ENCODE data around the gene IRF2BP2. TPM values are rescaled to one million over a fixed set of nuclear protein-coding genes. Genes with fewer than 3 reads are reported as not detected.

Gene IRF2BP2
- total and polyA plus RNA-seq, 7 donors: 53.6 to 116 (median 73.4) TPM

DNA sequence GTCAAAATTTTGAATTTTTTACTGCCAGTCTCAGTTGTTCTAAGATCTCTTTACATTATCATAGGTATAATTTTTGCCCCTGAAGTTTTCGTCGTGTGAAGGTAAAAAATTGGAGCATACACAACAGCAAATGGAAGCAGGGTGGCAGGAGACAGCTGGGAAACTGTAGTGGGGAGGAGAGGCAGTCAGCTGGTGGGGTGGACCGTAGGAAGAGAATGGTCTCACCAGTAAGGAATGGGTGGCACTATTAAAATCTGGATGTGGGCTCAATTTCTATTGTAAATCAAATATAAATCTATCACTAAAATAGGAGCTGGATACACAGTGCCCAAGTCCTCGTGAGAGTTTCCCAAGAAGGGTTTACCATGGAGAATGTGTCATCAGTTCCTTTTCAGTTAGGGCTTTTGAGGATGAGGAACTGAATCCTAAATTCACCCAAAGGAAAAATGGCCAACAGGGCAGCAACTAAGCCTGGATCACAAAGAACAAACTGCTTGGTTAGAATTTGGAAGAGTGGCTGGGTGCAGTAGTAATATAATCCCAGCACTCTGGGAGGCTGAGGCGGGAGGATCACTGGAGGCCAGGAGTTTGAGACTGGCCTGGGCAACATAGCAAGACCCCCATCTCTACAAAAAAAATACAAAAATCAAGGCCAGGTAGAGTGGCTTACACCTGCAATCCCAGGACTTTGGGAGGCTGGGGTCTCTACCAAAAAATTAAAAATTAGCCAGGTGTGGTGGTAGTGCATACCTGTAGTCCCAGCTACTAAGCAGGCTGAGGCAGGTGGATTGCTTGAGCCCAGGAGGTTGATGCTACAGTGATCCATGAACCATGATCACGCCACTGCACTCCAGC, 10.5 kb upstream of the IRF2BP2 start:
- 51 to 57% (median 51%) methylated on average over 6 of the region's 6 CpGs for WGBS, 3 donors
- no peaks in the 10 kb centered on the region for H3K36me3 ChIP-seq (ENCODE audit: insufficient read depth in 1 of 2, low read depth in 1 of 2)
- H3K27me3 ChIP-seq (ENCODE audit: insufficient read depth in 3 of 3, low read length in 2 of 3): no peaks in the 10 kb centered on the region
- DNase-seq (no peak), ATAC-seq (peak; percentile 32 to 62 (median 56))
- intact Hi-C loops (cut with DNase I): no loop called here
- peak overlapping the region; percentile 70 for H3K27ac ChIP-seq
- no peak overlapping the region for H3K4me3 ChIP-seq
- peaks cover 64% of the 10 kb centered on the region for H3K4me1 ChIP-seq
- no peaks in the 10 kb centered on the region for H3K9me3 ChIP-seq
- TF ChIP-seq, protein P1, sequence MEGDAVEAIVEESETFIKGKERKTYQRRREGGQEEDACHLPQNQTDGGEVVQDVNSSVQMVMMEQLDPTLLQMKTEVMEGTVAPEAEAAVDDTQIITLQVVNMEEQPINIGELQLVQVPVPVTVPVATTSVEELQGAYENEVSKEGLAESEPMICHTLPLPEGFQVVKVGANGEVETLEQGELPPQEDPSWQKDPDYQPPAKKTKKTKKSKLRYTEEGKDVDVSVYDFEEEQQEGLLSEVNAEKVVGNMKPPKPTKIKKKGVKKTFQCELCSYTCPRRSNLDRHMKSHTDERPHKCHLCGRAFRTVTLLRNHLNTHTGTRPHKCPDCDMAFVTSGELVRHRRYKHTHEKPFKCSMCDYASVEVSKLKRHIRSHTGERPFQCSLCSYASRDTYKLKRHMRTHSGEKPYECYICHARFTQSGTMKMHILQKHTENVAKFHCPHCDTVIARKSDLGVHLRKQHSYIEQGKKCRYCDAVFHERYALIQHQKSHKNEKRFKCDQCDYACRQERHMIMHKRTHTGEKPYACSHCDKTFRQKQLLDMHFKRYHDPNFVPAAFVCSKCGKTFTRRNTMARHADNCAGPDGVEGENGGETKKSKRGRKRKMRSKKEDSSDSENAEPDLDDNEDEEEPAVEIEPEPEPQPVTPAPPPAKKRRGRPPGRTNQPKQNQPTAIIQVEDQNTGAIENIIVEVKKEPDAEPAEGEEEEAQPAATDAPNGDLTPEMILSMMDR (IDR thresholded peaks at IDR 0.05): no peak

DNA sequence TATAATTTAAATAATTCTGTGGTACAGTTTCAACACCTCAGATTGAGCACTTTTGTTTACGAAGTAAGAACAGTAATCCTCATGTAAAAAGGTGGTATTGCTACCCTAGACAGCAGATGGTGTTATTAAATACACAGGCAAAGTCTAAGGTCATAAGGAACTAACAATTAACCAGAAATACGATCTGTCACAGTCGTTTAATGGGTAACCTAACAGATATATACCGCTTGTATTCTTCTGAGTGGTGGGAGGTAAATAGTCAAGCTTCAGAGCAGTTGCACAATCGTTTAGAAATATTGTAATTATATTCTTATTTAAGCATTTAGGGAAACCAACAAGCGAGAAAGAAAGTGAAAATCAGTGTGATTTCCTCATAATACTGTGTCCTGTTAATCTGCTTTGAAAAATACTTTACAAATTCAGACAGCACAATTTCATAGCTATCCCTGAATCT, 9.8 kb upstream of the IRF2BP2 start:
- H3K36me3 ChIP-seq (ENCODE audit: insufficient read depth in 1 of 2, low read depth in 1 of 2): no peaks in the 10 kb centered on the region
- TF ChIP-seq, protein P1 (IDR thresholded peaks at IDR 0.05): no peak
- H3K27ac ChIP-seq: peak overlapping the region; percentile 70
- peaks cover 60% of the 10 kb centered on the region for H3K4me1 ChIP-seq
- no peaks in the 10 kb centered on the region for H3K9me3 ChIP-seq
- DNase-seq (no peak), ATAC-seq (no peak)
- no peaks in the 10 kb centered on the region for H3K27me3 ChIP-seq (ENCODE audit: insufficient read depth in 3 of 3, low read length in 2 of 3)
- intact Hi-C loops (cut with DNase I): loop anchor here in 1 of 2 donors (5.0 kb wide), 1 partner anchor 62 kb away; no protein-coding TSS in a partner anchor
- no peak overlapping the region for H3K4me3 ChIP-seq
- whole genome bisulfite sequencing, 3 donors: 29 to 43% (median 33%) methylated on average over 6 of the region's 6 CpGs

DNA sequence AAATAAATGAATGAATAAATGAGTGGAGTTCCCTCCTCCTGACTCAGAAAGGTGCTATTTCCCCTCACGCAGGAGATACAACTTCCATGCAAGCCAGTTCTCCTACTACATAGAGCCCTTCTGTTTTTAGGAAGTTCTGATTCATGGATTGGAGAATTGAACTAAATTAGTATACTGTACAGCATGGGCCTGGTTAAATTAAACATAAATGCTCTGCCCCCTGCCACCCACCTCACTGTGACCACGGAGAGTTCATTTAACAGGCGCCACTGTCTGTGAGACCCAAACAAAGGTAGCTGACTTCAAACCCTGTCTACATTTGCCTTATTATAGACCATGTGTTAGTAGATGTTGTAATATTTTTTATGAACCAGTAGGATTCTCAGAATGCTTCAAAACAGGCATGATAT, 9.1 kb upstream of the IRF2BP2 start:
- Histone ChIP-seq H3K36me3 (ENCODE audit: insufficient read depth in 1 of 2, low read depth in 1 of 2) (no peaks in the 10 kb centered on the region), H3K4me1 (peaks cover 61% of the 10 kb centered on the region), H3K4me3 (no peak overlapping the region), H3K27ac (peak overlapping the region; percentile 70), H3K9me3 (no peaks in the 10 kb centered on the region), H3K27me3 (ENCODE audit: insufficient read depth in 3 of 3, low read length in 2 of 3) (no peaks in the 10 kb centered on the region)
- ATAC-seq (peak in 2 of 4 donors; percentile 14 to 17), DNase-seq (no peak)
- TF ChIP-seq, protein P1 (IDR thresholded peaks at IDR 0.05): no peak
- 43 to 48% (median 44%) methylated on average over 3 of the region's 3 CpGs for WGBS, 3 donors
- intact Hi-C loops (cut with DNase I): loop anchor here in 1 of 2 donors (5.0 kb wide), 1 partner anchor 63 kb away; no protein-coding TSS in a partner anchor

DNA sequence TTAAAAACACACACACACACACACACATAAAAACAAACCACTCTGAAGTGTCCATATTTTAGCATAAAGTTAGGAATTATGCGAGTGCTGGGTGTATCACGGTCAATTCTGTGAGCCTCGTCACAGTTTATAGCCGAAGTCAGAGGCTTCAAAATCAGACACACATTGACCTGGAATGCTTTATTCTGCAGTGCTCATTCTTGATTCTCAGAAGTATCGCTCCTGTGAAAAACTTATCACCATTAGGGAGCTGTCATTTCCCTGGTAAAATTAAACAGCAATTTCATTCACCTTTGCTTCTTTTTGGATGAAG, 8.7 kb upstream of the IRF2BP2 start:
- H3K9me3 ChIP-seq: no peaks in the 10 kb centered on the region
- H3K27ac ChIP-seq: peak overlapping the region; percentile 70
- ATAC-seq (peak in 1 of 4 donors; percentile 10), DNase-seq (no peak)
- TF ChIP-seq, protein P1 (IDR thresholded peaks at IDR 0.05): no peak
- H3K27me3 ChIP-seq (ENCODE audit: insufficient read depth in 3 of 3, low read length in 2 of 3): no peaks in the 10 kb centered on the region
- 33 to 52% (median 36%) methylated on average over 5 of the region's 5 CpGs for WGBS, 3 donors
- intact Hi-C loops (cut with DNase I): loop anchor here in 1 of 2 donors (5.0 kb wide), 1 partner anchor 64 kb away; no protein-coding TSS in a partner anchor
- no peaks in the 10 kb centered on the region for H3K36me3 ChIP-seq (ENCODE audit: insufficient read depth in 1 of 2, low read depth in 1 of 2)
- H3K4me3 ChIP-seq: peak overlapping the region; percentile 1
- peaks cover 62% of the 10 kb centered on the region for H3K4me1 ChIP-seq
